OCI-LY1 (cell line): ENCODE measurements around the gene INIP.

Source experiments
- H2AFZ ChIP-seq: fragments of 200-600 bp; sonication (generic), shearing (Covaris generic); 2 replicates; pipeline ENCODE4 v1.6.0; 2014; ENCODE audit warnings: antibody characterized with exemption, mild to moderate bottlenecking, low read length
- H3F3A ChIP-seq: fragments of 200-600 bp; sonication (generic), shearing (Covaris generic); 2 replicates; pipeline ENCODE4 v1.6.0; 2014; ENCODE audit warnings: mild to moderate bottlenecking, antibody characterized with exemption, low read length, moderate library complexity; ENCODE audit not compliant: insufficient read depth
- H3K27ac ChIP-seq: fragments of 200-600 bp; sonication (generic); 2 replicates; pipeline ENCODE4 v1.5.1; 2014; ENCODE audit warnings: low read length, mixed run types, mild to moderate bottlenecking, low read depth; ENCODE audit not compliant: poor library complexity, severe bottlenecking
- H3K27me3 ChIP-seq: fragments of 200-600 bp; sonication (generic); 2 replicates; pipeline ENCODE4 v1.6.0; 2014; ENCODE audit warnings: antibody characterized with exemption, mild to moderate bottlenecking, low read length, moderate library complexity; ENCODE audit not compliant: insufficient read depth
- H3K36me3 ChIP-seq: fragments of 200-600 bp; sonication (generic); 2 replicates; pipeline ENCODE4 v1.6.1; 2014; ENCODE audit warnings: mild to moderate bottlenecking, antibody characterized with exemption, low read length, moderate library complexity, mixed read lengths; ENCODE audit not compliant: insufficient read depth
- H3K4me1 ChIP-seq: fragments of 200-600 bp; sonication (generic); 2 replicates; pipeline ENCODE4 v1.5.1; 2014; ENCODE audit warnings: mild to moderate bottlenecking, low read length, moderate library complexity; ENCODE audit not compliant: insufficient read depth, severe bottlenecking
- H3K4me2 ChIP-seq: fragments of 200-600 bp; sonication (generic), shearing (Covaris generic); 2 replicates; pipeline ENCODE4 v1.6.1; 2014; ENCODE audit warnings: low read length
- H3K4me3 ChIP-seq: fragments of 200-600 bp; sonication (generic); 2 replicates; pipeline ENCODE4 v1.5.1; 2014; ENCODE audit warnings: low read length, low read depth, mild to moderate bottlenecking, mixed read lengths; ENCODE audit not compliant: poor library complexity, severe bottlenecking
- H3K79me2 ChIP-seq: fragments of 200-600 bp; shearing (Covaris generic); 2 replicates; pipeline ENCODE4 v1.6.1; 2016; ENCODE audit warnings: mixed run types, low read length, mixed read lengths; ENCODE audit not compliant: insufficient read depth
- H3K9ac ChIP-seq: fragments of 200-600 bp; sonication (generic), shearing (Covaris generic); 2 replicates; pipeline ENCODE4 v1.6.1; 2014; ENCODE audit warnings: mild to moderate bottlenecking, low read length, mixed read lengths
- H3K9me2 ChIP-seq: fragments of 200-600 bp; sonication (generic), shearing (Covaris generic); 2 replicates; pipeline ENCODE4 v1.6.1; 2014; ENCODE audit warnings: low read depth, mild to moderate bottlenecking, low read length, mixed read lengths
- H3K9me3 ChIP-seq: fragments of 200-600 bp; shearing (Covaris generic); 2 replicates; pipeline ENCODE4 v1.6.1; 2014; ENCODE audit warnings: low read length, mixed read lengths
- H4K20me1 ChIP-seq: fragments of 200-600 bp; sonication (generic), shearing (Covaris generic); 2 replicates; pipeline ENCODE4 v1.6.0; 2016; ENCODE audit warnings: mild to moderate bottlenecking, low read length; ENCODE audit not compliant: insufficient read depth
- CTCF ChIP-seq: fragments of 200-600 bp; sonication (generic), shearing (Covaris generic); IDR thresholded peaks from 2 replicates; pipeline ENCODE4 v1.5.1; 2017; ENCODE audit warnings: mild to moderate bottlenecking, antibody characterized with exemption, low read length, moderate library complexity, mixed read lengths
- EZH2 ChIP-seq: fragments of 200-600 bp; sonication (generic), shearing (Covaris generic); IDR thresholded peaks from 2 replicates; pipeline ENCODE4 v1.8.0; 2017; ENCODE audit warnings: borderline replicate concordance, mixed run types, mild to moderate bottlenecking, antibody characterized with exemption, low read length, moderate library complexity, mixed read lengths

Gene INIP

GRCh38 chr9:112764344-112764743 lies 46.4 kb upstream of the INIP start:
- H3K27me3 ChIP-seq: no peaks in the 10 kb centered on the region
- TF ChIP-seq CTCF: no peak
- no peak for TF ChIP-seq EZH2
- no peak overlapping the region for H3K4me2 ChIP-seq
- H2AFZ ChIP-seq: no peak overlapping the region
- H3K9me2 ChIP-seq: no peaks in the 10 kb centered on the region
- H3K27ac ChIP-seq: no peak overlapping the region
- H3K36me3 ChIP-seq: peaks cover 5% of the 10 kb centered on the region; the same call in 1 of the 2 replicates
- H3K4me1 ChIP-seq: peaks cover 8% of the 10 kb centered on the region
- H4K20me1 ChIP-seq: no peaks in the 10 kb centered on the region
- no peak overlapping the region for H3K9ac ChIP-seq
- no peaks in the 10 kb centered on the region for H3F3A ChIP-seq
- H3K4me3 ChIP-seq: no peak overlapping the region
- no peaks in the 10 kb centered on the region for H3K9me3 ChIP-seq
- H3K79me2 ChIP-seq: 0 out of 2 replicates have a peak, but pooled peaks cover 4% of the 10 kb centered on the region

GRCh38 chr9:112762726-112763518 lies 45.0 kb upstream of the INIP start:
- no peaks in the 10 kb centered on the region for H3F3A ChIP-seq
- H2AFZ ChIP-seq: no peak overlapping the region
- no peak overlapping the region for H3K9ac ChIP-seq
- H3K27me3 ChIP-seq: no peaks in the 10 kb centered on the region
- 0 out of 2 replicates have a peak, but pooled peaks cover 4% of the 10 kb centered on the region for H3K79me2 ChIP-seq
- TF ChIP-seq CTCF (no peak), EZH2 (no peak)
- no peaks in the 10 kb centered on the region for H4K20me1 ChIP-seq
- no peaks in the 10 kb centered on the region for H3K9me3 ChIP-seq
- H3K4me1 ChIP-seq: peaks cover 8% of the 10 kb centered on the region
- H3K4me3 ChIP-seq: no peak overlapping the region
- no peaks in the 10 kb centered on the region for H3K9me2 ChIP-seq
- H3K36me3 ChIP-seq: peaks cover 2% of the 10 kb centered on the region; the same call in 1 of the 2 replicates
- H3K27ac ChIP-seq: no peak overlapping the region
- no peak overlapping the region for H3K4me2 ChIP-seq

GRCh38 chr9:112761912-112762655 lies 44.2 kb upstream of the INIP start:
- H3K9me3 ChIP-seq: no peaks in the 10 kb centered on the region
- no peak overlapping the region for H2AFZ ChIP-seq
- H3K27ac ChIP-seq: no peak overlapping the region
- H4K20me1 ChIP-seq: no peaks in the 10 kb centered on the region
- no peaks in the 10 kb centered on the region for H3F3A ChIP-seq
- no peak overlapping the region for H3K4me3 ChIP-seq
- no peaks in the 10 kb centered on the region for H3K36me3 ChIP-seq
- H3K4me1 ChIP-seq: peaks cover 8% of the 10 kb centered on the region
- no peaks in the 10 kb centered on the region for H3K27me3 ChIP-seq
- H3K9ac ChIP-seq: no peak overlapping the region
- H3K79me2 ChIP-seq: peaks cover 4% of the 10 kb centered on the region; the same call in 1 of the 2 replicates
- no peak for TF ChIP-seq CTCF
- no peak for TF ChIP-seq EZH2
- H3K4me2 ChIP-seq: no peak overlapping the region
- H3K9me2 ChIP-seq: no peaks in the 10 kb centered on the region
